Activated CD4-positive, alpha-beta T cell treated with anti-CD3 and anti-CD28 coated beads, Interleukin-10, Interleukin-2, amounts not matched to agents 100 ng/mL and 50 ng/mL, durations not matched to agents 16 hours and 8 hours (primary cell): ENCODE results near the gene ANGEL2.
"Not testable (repeated sequence)": the region's sequence is repeated elsewhere in the genome, so short reads cannot be mapped to it uniquely, and the experiment has no call there.

Experiments
- DNase-seq: peaks from one replicate; pipeline ENCODE4 v3.0.0-alpha.2; 2020

ANGEL2 gene

DNA sequence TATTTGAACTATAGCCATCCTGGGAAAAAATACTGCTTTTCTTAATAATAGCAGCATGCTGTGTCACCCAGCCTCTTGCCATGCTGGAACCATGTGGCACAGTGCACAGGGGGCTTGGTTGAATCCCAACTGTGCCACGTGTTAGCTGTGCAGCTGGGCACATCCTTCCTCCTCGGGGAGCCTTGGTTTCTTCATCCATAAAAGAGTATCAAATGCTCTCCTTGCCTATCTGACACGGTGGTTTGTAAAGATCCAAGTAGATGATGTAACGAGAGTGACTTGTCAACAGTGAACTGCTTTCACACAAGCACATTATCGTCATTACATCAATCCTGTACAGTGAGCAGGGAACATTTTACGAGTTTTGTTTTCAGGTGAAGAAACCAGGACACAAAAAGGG lies 41.0 kb downstream of the ANGEL2 start:
- DNase-seq, result no peak

DNA sequence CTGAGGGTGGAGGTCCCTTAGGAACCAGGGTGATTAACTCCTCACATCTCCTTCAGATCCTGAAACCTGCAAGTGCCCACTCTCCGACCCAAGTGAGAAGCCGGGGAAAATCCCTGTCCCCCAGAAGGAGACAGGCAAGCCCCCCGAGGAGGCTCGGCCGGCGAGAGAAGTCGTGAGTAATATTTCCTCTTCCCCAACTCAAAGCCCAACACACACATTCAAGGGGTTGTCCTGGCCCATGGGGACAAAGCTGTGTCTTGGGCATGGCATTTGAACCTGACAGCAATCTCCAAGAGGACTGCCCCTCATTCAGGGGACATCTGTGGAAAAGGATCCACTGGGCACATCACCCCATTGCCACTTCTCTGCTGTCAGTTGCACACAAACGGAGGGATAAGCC lies 41.8 kb downstream of the ANGEL2 start:
- no peak for DNase-seq

DNA sequence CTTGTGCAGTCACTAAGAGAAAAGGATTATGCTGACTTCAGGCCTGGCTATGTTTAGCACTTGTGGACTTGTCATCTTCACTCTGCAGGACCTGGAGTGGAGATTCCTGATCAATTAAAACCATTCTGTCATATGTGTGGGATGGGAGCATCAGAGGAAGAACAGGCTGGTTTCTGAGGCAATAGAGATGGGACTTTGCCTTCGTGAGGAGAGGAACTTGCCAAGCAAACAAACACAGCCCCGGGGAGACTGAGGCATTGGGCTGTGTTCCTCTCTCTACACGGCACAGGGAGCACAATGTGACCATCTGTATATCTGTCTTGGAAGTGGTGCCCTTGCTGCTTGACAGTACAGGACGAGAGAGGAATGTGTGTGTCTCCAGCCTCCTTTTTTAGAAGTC lies 42.2 kb downstream of the ANGEL2 start:
- DNase-seq, result no peak

DNA sequence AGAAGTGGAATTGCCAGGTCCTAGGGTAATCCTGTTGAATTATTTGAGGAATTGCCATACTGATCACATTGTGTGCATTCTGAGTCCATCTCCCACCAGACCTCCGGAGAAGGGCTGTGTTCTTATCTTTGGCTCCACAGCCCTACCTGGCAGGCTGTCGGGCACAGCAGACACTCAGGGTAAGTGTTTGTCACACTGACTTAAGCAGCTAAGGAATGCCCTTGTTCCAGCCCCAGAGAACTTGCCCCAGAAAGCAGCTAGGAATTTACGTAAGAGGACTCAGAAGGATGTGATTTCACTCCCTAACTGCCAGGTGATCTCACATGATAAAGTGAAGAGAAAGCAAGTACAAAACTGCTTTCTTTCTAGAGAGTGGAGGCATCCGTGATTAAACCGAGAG lies 44.4 kb downstream of the ANGEL2 start:
- no peak for DNase-seq

DNA sequence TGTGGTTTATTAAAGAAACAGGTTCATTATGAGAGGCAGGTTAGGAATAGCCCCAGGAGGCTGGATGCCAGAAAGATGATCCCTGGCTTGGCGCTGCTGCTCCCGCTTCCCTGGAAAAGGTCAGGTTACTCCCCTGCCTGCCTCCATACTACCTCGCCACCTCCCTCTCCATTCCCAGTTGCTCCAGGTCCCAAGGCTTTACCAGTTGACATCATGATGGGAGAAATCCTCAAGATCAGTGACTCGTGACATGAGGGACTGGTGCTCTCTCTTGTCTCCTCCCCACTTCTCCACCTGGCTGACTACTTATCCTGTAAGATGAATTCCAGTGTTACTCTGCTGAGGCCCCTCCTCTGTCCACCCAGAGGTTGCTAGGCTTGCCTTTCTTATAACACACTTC lies 45.6 kb downstream of the ANGEL2 start:
- DNase-seq, result no peak

DNA sequence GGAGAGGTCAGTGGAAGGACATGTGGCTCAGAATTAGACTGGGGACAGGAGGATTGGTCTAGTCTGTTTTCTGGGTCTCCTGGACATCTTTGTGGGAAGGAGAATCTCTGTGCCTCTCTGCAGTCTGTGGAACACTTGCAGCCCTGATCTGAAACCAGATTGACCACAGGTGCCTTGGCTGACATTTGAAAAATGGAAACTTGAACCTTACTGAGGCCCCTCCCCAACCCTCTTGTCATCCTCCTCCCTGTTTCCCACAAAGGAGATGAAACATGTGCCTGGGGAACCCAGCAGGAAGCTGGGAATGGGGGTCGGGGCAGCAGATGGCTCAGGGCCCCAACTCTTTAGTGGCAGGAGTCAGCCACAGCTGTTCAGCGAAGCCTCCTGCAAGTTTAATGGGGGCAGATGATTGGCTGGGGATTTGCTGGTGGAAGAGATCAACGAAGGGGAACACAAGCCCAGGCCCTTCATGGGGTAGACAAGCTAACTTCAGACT lies 47.3 kb downstream of the ANGEL2 start:
- DNase-seq, result no peak

DNA sequence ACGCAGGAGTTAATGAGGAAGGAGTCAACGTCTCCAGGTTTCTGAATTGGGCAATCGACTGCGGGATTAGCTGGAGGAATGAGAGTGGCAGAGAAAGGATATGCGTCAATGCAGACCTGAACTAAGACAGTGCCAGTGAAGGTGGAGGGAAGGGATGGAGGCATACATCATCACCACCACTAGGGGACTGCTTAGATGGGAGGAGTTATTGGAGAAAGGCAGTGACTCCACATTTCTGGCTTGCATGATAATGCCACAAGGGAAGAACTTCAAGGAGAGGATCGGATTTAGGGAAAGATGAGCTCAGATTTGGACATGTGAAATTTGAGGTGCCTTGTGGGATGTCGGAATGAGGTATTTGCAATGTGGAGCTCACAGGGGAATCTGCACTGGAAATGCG lies 47.9 kb downstream of the ANGEL2 start:
- peak; percentile 21 for DNase-seq

DNA sequence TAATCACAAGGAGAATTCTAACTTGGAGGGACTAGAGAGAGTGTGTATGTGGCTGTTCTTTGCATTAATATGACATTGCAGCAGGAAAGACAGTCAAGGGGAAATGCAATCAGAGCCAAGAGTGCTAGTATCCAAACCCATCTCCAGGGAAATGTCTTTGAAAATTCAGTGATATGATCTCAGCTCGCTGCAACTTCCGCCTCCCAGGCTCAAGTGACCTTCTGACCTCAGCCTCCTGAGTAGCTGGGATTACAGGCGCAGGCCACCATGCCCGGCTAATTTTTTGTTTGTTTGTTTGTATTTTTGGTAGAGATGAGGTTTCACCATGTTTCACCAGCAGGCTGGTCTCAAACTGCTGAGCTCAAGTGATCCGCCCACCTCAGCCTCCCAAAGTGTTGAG lies 49.1 kb downstream of the ANGEL2 start:
- no peak for DNase-seq

DNA sequence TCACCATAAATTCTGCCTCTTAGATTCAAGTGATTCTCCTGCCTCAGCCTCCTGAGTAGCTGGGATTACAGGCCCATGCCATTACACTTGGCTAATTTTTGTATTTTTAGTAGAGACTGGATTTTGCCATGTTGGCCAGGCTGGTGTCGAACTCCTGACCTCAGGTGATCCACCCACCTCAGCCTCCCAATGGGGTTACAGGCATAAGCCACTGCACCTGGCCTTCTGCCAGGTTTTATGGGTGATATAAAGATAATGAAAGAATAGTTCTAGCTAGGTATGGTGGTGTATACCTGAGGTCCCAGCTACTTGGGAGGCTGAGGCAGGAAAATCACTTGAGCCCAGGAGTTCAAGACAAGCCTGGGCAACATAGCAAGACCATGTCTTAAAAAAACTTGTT lies 50.7 kb downstream of the ANGEL2 start:
- DNase-seq, result not testable (repeated sequence)

DNA sequence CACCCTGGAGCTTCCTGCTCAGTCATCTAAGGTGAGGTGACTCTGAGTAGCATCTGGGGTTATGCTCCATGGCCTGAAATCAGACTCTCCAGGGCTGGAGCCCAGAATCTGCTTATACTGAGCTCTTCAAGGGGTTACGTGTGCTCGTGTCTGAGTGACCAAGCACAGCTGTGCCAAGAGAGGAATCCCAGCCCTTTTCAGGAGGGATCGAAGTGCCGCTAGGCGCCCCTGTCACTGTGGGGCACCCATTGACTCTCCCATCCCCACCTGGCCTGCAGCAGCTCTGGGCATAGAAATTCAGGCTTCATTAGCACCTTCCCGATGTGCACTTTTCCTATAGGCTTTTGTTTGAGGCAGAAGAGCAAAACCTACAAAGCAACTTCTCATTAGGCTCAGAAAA lies 51.6 kb downstream of the ANGEL2 start:
- no peak for DNase-seq

DNA sequence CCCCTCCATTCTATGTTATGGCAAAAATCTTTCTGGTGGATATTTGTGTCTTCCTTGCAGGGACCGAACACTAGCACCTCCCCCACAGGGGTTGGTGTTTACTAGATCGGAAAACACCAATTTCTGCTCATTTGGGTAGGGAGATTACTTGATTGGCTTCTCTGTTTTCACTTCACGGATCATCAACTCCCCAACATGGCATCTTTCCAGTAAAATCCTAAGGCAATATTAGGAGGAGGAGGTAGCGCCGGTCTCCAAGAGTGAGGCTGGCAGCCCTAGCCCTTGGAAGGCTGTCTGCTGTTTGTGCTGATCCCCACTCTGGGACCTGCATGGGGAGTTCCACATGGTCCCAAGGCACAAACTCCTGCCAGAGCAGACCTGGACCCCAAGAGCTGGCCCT lies 53.2 kb downstream of the ANGEL2 start:
- no peak for DNase-seq

DNA sequence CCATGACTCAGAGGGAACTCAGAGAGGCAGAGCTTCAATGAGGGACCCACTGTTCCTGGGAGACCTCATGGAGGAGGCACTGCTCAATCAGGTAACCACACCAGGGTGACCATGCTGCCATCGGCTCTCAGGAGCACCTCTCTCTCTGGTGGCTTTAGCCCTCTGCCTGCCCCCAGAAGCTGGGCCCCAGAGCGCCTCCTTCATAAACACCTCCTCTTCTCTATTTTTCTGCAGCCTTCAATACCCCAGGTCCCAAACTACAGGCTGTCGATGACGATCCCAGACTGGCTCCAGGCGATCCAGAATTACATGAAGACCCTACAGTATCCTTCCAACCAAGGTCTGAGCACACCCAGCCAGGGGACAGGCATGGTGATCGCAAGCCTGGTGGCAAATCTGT lies 54.7 kb downstream of the ANGEL2 start:
- DNase-seq, result no peak

DNA sequence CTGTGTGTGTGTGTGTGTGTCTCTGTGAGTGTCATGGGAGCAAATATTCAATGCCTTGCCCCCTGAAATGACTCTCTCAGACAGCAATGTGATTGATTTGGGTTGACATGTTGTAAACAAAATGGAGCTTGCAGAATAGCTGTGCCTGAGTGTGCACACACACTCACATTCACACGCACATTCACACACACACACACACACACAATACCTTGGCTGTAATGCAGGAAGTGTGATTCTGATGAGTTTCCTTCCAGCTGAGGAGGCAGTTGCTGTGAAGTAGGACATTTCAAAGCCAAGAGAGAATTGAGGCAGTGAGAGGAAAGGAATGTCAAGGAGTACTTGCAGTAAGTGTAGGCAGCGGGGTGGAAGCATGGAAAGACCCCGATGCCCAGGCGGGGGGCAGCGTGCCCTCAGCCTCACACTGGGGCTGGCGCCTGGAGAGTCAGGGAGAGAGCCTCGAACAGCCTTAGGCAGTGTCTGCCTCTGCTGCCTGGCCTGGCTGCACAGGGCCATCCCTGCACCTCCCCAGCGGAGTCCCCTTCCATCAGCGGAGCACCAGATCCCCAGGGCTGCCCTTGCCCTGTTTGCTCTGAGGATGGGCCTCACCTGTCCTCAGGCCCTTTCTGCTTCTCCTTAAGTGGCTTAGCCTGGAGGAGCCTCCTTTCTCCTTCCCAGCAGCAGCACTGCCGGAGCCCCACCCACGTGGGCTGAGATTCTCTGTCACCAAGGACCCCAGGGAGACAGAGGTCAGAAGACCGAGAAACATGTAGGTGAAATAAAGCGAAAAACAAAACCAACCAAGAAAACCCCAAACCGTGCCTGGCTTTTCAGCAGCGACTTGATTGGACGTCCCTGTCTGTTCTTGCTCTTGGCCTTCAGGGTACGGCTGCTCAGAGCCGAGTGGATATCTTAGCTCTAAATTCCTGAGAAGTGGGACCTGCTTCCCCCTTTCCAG lies 56.1 kb downstream of the ANGEL2 start:
- DNase-seq, result no peak

DNA sequence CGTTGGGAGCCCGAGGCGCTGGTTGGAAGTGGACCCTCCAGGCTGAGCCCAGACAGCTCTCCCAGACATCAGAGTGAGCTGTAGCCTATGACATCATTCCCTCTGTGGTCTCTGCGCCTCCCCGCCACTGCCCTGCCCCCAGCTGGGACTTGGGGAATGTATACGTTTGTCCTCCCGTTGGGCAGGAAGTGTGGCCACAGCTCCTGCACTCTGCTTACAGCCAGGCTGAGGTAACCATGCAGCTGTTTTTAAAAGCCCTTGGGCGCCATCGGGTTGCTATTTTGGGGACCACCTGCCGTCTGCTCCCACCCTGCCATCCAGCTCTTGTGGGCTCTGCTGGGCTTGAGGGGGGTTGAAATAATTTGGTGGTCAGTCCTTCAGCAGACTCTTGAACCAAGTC lies 57.5 kb downstream of the ANGEL2 start:
- no peak for DNase-seq

DNA sequence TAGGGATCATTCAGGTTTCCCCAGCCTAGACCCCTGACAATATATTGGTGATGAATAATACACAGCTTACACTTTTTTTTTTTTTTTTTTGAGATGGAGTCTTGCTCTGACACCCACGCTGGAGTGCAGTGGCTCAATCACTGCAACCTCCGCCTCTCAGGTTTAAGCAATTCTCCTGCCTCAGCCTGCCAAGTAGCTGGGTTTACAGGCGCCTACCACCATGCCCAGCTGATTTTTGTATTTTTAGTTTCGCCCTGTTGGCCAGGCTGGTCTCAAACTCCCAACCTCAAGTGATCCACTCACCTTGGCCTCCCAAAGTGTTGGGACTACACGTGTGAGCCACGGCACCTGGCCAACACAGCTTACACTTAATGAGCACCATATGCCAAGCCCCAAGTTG lies 58.1 kb downstream of the ANGEL2 start:
- no peak for DNase-seq

DNA sequence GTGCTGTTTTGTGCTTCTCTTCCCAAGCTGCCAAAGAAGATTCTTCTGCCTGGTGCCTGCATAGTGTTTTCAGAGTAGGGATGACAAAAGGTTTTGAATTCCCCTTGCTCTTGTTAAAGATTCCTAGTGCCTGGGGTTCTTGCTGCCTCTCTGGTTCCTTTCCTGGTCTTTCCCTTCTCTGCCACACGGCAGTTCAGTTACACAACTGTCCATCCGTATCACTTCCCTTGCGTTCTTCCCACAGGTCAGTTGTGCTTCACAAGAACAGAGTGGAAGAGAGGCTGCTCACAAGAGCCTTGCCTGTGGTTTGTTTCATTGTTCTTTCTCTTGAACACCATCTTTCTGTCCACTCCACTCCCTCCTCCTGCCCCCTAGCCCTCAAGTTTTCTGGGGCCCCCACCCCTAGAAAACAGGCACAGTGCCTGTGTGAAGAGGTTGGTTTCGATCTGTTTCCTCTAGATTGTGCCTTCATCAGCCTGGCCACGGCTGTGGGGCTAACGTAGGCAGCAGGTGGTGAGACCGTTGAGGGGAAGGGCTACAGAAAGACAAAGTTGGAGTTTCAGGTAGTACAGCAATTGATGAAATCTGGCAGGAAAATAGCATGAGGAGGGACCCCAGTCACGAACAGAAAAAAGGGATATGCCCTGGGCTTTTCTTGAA lies 59.6 kb downstream of the ANGEL2 start:
- DNase-seq, result no peak

DNA sequence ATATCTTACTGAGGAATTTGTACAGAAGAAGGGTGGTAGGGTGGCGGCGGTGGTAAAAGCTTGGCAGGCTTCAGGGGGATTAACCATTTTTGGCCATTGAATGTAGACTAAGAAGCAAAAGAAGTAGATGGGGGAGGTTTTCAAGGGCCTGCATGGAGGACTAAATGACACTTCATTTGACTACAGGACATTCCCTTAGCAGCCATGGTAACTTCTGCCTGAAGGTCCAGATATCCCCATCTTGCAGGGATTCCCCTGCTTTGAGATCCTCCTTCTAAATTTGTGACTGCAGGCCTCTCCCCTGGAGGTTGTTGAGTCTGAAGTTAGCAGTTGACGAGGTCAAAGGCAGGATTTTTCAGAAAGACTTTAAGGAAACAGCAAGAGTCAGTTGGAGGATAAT lies 60.6 kb downstream of the ANGEL2 start:
- no peak for DNase-seq

DNA sequence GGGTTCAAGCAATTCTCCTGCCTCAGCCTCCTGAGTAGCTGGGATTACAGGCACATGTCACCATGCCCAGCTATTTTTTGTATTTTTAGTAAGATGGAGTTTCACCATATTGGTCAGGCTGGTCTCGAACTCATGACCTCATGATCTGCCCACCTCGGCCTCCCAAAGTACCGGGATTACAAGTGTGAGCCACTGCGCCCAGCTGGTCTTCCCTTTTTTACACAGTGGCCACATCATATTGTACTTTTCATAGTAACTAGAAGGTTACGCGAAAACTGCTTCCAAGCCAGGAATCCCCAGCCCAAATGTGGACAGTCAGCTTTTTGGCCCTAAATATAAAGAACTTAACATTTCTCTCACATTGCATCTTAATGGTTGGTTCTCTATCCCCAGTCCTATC lies 61.2 kb downstream of the ANGEL2 start:
- no peak for DNase-seq

DNA sequence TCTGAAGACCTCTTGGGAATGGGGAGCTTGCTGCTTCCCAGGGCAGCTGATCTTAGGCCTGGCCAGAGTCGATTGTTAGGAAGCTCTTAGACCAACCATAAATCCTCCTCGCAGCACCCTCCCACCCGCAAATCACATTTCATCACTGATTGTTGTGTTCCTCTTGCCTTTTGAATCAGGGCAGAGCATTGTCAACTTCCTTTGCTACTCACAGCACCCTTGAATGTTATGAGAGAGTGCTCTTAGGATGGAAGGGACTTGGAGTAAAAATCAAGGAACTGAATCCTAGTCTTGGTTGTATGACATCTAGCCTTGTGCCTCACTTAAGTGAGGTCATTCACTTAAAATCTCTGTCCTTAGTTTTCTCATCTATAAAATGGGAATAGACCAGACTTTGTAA lies 62.3 kb downstream of the ANGEL2 start:
- DNase-seq, result no peak

DNA sequence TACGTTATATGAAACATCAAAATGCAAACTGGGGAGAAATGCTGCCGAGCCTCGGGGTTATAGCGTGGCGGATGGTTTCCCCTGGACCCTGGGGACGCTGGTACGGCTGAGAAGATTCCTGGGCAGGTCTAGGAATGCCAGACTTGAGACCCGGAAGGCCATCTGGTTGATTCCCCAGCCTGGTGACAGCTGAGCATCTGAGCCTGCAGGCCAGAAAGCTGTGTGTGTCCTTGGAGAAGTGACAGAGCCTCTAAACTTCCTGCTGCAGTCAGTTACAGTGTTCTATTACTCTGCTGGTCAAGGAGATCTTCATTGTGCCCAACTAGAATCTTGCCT lies 63.1 kb downstream of the ANGEL2 start:
- no peak for DNase-seq

DNA sequence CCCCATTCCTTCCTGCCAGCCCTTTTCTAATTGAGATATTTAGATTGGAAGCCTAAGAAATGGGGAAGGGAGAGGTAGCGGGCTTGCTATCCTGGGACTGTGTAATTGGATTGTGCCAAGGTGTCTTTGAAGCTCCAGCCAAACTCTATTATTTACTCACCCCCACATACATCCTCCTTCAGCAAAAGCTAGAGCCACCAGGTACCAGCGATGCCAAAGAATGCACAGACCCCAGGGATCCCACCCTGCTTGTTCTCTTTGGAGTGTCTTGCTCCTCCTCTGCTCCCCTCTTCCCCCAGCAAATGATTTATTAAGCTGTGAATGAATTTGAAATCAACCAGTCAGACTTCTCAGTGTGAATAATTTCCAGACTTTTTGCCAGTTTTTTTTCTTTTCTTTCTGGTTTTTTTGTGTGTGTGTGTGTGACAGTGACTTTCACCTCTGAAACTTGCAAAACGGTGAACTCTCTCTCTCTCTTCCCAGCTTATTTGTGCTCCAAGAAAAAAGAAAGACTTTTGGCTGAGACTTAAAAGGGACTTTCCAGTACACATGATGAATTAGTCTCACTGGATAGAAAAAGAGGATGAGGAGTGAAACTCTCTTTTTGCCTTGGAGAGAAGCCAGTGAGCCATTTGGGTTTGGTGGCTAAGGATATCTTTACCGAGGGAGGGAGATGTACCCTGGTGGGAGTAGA lies 63.6 kb downstream of the ANGEL2 start:
- no peak for DNase-seq

DNA sequence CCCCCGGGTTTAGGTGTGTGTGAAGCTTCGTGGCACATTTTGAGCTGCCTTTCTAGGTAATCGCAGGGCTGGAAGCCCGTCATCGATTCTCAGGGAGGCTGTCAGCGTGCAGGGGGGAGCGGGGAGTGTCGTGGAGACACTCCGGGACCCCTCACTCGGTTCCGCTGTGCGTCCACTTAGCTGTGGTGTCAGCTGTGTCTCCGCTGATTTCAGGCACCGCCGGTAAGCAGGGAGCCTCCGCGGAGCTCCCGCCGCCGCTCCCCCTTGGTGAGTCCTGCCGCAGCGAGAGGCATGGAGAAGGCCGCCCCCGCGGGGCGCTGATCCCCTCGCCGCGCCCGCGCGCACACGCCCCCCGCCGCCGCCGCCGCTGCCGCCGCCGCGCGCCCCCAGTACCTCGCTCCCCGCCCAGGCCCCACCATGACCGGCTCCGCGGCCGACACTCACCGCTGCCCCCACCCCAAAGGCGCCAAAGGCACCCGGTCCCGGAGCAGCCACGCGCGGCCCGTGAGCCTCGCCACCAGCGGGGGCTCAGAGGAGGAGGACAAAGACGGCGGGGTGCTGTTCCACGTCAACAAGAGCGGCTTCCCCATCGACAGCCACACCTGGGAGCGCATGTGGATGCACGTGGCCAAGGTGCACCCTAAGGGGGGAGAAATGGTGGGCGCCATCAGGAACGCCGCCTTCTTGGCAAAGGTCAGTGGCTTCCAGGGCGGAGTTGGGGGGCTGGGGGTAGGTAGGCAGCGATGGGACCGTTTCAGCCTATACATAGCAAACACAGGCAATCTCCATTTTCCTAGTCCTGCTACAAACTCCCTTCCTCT lies 64.3 kb downstream of the ANGEL2 start:
- DNase-seq, result no peak
